HL-60/S4 treated with retinoic acid at 250 ng/mL for 4 days and 3 days (cell line): Measurements from ENCODE around the gene VTA1.
"Not testable (repeated sequence)": the region's sequence is repeated elsewhere in the genome, so short reads cannot be mapped to it uniquely, and the experiment has no call there.

Experiments
- in situ Hi-C: fragments of 300-500 bp; cut with MboI; formaldehyde crosslinking; loops from 2 replicates; pipeline ENCODE4 v1.7.0; 2022; ENCODE audit warnings: low sequenced_read_pairs

The VTA1 gene

GRCh38 chr6:142167486-142167885, 20.4 kb downstream of the VTA1 start:
- in situ Hi-C loops = loop anchor here (25.0 kb wide), 1 partner anchor 220 kb away; no protein-coding TSS in a partner anchor

- in situ Hi-C loops = loop anchor here (25.0 kb wide), 1 partner anchor 216 kb away; no protein-coding TSS in a partner anchor
Observed at GRCh38 chr6:142171351-142171750, 24.3 kb downstream of the VTA1 start.

- in situ Hi-C loops = loop anchor here (25.0 kb wide), 1 partner anchor 215 kb away; no protein-coding TSS in a partner anchor
Observed at GRCh38 chr6:142172758-142173157, 25.7 kb downstream of the VTA1 start.

- in situ Hi-C loops = loop anchor here (25.0 kb wide), 1 partner anchor 213 kb away; no protein-coding TSS in a partner anchor
Observed at GRCh38 chr6:142173980-142174379, 26.9 kb downstream of the VTA1 start.

DNA sequence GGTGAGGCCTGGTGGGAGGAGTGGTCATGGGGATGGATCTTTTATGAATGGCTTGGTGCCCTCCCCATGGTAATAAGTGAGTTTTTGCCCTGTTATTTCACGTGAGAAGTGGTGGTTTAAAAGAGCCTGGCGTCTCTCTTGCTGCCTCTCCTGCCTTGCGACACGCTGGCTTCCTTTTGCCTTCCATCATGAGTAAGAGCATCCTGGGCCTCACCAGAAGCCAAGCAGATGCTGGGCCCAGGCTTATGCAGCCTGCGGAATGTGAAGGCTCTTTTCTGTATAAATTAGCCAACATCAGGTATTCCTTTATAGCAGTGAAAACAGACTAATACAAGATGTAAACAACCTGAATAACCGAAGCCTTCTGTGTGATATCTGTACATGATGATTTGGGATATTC, 27.6 kb downstream of the VTA1 start:
- in situ Hi-C loops = loop anchor here (25.0 kb wide), 1 partner anchor 213 kb away; no protein-coding TSS in a partner anchor

GRCh38 chr6:142178129-142178528, 31.1 kb downstream of the VTA1 start:
- in situ Hi-C loops = no loop called here

GRCh38 chr6:142182004-142182403, 34.9 kb downstream of the VTA1 start:
- in situ Hi-C loops = no loop called here

DNA sequence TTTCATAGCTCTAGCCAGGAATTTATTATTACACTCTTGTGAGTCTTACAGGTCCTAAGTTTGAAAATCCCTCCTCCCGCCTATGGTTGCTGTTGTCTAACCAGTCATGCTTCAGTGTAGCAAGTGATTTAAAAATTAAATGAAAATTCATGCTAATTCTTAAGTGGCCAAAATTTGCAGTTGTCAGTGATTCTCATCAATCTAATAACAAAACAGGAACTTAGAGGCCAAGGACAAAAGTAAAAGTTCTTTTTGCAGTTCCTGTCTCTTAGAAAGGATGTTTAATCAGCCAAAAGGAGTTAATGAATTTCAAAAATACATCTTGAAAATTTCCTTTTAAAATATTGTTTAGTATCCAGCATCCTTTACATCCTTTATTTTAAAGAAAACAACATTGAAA, 36.3 kb downstream of the VTA1 start:
- in situ Hi-C loops = no loop called here

DNA sequence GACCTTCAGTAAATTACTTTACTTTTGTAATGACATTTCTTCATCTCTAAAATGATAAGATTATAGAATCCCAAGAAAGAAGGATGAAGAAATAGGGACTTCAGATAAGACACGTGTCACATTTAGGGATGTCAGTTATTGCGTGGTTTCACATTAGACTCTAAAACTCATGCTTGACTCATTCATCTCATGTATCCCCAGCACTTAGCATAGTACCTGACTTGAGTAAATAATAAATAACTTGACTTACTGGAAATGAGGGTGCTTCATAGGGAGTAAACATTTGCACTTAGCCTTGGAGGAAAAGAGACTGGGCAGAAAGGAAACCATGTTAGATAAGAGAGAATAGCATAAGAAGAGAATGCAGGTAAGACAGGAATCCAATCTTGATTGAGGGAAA, 37.2 kb downstream of the VTA1 start:
- in situ Hi-C loops = no loop called here

DNA sequence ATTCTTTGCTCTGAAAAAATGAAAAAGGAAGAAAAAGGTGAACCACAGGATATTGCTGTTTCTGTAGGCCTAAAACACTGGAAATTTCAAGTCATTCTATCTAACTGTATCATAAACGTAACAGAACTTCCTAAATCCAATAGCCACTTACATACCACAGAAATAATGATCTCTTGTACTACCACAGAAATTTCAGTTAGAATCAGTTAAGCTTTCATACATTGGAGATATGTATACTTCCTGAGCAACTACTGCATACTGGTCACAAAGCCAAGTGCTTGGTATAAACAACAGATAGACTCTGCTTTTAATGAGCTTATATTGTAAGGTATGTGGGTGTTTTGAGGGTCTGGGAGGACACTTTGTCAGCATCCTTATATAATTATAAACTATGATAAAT, 38.6 kb downstream of the VTA1 start:
- in situ Hi-C loops = no loop called here

DNA sequence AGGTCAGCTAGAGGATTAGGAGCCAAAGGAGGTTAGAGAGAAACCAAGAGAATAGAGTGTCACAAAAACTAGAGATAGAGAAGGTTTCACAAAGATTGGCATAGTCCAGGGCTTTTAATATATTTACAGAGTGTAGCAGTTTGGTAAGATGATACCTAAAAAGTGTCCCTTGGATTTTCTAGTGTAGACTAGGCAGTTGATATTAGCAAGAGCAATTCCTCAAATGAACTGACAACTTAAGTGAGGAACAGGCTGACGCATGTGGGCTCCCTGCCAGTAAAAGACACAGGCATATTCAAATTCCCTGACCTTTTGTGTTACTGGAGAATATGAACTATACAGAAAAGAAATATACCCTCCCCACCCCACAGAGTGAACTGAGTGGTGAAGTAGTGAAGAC, 40.1 kb downstream of the VTA1 start:
- in situ Hi-C loops = no loop called here

DNA sequence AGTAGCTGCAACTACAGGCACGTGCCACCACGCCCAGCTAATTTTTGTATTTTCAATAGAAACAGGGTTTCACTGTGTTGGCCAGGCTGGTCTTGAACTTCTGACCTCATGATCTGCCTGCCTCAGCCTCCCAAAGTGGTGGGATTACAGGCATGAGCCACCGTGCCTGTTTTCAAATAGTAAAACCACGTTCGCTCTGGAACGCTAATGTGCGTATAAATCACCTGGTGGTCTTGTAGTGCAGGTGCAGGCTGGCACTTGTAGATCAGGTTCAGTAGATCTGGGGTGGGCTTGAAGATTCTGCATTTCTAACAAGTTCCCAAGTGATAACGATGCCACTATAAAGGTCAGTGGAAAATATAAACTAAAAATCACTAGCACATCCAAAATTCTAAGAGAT, 41.3 kb downstream of the VTA1 start:
- in situ Hi-C loops = not testable (repeated sequence)

- in situ Hi-C loops = no loop called here
Observed at GRCh38 chr6:142189057-142189456, 42.0 kb downstream of the VTA1 start.

GRCh38 chr6:142192343-142192742, 45.3 kb downstream of the VTA1 start:
- in situ Hi-C loops = no loop called here

- in situ Hi-C loops = no loop called here
Observed at GRCh38 chr6:142193621-142194020, 46.6 kb downstream of the VTA1 start.

- in situ Hi-C loops = no loop called here
Observed at GRCh38 chr6:142195862-142196541, 48.9 kb downstream of the VTA1 start.

GRCh38 chr6:142200846-142201628, 54.0 kb downstream of the VTA1 start:
- in situ Hi-C loops = no loop called here

DNA sequence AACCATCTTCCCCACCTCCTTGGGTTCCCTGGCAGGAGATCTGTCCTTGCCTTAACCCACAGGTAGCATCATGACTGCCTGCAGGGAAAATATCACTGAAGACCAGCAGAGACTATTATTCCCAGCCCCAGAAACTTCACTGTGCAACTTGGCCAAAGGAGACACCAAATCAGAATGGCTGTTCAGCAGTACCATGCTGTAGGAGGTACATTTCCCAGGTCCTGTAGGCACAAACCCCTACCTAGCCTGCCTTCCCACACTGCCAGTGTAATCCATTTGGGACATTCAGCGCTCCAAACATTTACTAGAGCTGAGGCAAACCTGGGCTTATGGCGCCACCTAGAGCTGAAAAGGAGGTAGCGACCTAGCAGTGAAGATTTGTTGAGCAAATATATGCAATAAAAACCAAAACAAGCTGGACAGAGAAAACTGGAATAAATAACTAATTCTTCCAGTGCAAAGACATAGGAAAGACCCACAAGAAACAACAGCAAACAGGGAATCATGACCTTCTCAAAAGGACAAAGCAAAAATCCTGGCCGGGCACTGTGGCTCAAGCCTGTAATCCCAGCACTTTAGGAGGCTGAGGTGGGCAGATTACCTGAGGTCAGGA, 60.3 kb downstream of the VTA1 start:
- in situ Hi-C loops = no loop called here

- in situ Hi-C loops = no loop called here
Observed at GRCh38 chr6:142210606-142211005, 63.5 kb downstream of the VTA1 start.

- in situ Hi-C loops = no loop called here
Observed at GRCh38 chr6:142213402-142213801, 66.3 kb downstream of the VTA1 start.

GRCh38 chr6:142218446-142218845, 71.4 kb downstream of the VTA1 start:
- in situ Hi-C loops = no loop called here

GRCh38 chr6:142222022-142222421, 75.0 kb downstream of the VTA1 start:
- in situ Hi-C loops = no loop called here
